Measurements from ENCODE around the gene GADD45G.

GRCh38 chr9:89601306-89601705 is 3.5 kb upstream of the GADD45G start:
- no peak for TF ChIP-seq CTCF (conservative IDR thresholded peaks at IDR 0.05; ENCODE audit: low read length)
- TF ChIP-seq EZH2phosphoT487 (IDR thresholded peaks at IDR 0.05; ENCODE audit: borderline replicate concordance, low read depth, low read length) = no peak

Measured in OCI-LY7 (cell line).